DMS153 treated with DMSO at 0.1 percent for 48 hours (cell line): Measurements from ENCODE around the gene RELB.
"Not testable (repeated sequence)": the region's sequence is repeated elsewhere in the genome, so short reads cannot be mapped to it uniquely, and the experiment has no call there.

ENCODE experiments used
- DNase-seq: peaks from one replicate; lab custom pipeline; 2025; ENCODE audit not compliant: unreplicated experiment; lab: John Stamatoyannopoulos, UW

The RELB gene

GRCh38 chr19:45001087-45001739 is at the start of gene RELB:
Gene RELB (plus strand): TSS chr19:45001464. CDS start chr19:45001580, 116 bp downstream.
- DNase-seq = peak; percentile 43

- no peak for DNase-seq
These were observed 47.0 kb upstream of the RELB start for GRCh38 chr19:44954278-44954648.

DNA sequence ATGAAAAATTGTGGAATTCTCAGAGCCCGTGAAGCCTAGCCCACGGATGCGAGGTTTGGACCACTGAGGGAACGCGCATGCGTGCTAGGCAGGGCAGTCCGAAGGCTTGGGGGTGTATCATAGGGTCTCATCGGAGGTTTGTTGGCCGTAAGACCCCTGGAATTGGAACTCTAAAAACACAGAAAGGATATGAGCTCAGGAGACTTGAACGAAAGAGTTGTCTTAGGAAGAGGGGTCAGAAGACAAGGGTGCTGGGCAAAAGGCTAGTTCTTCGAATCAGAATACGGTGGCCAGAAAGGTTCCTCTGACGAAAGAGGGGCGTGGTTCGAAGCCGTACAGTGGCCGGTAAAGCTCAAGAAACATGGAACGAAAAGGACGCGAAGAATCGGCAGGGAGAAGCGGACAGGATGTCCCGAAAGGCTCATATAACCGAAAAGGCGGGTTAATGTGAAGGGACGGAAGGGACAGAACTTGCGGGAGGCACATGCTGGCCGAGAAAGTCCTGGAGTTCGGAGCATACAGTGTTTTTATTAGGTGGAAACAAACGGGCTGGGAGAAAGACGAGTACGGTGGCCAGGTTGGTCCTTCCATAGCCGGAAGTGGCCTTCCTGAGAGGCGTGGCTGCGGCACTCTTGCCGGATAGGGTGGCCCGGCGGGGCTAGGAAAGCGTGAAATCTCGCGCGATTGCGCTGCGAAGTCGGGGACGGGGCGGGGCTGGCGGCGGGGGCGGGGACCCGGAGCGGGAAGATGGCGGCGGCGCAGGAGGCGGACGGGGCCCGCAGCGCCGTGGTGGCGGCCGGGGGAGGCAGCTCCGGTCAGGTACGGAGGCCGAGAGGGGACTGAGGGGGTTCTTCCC is 46.4 kb upstream of the RELB start, which contains the start of gene CLPTM1:
TSS of gene CLPTM1 (plus strand) at position 732 of the 856 bp plus-strand sequence. CDS start at position 748, 16 bp downstream.
- DNase-seq = peak; percentile 96

DNA sequence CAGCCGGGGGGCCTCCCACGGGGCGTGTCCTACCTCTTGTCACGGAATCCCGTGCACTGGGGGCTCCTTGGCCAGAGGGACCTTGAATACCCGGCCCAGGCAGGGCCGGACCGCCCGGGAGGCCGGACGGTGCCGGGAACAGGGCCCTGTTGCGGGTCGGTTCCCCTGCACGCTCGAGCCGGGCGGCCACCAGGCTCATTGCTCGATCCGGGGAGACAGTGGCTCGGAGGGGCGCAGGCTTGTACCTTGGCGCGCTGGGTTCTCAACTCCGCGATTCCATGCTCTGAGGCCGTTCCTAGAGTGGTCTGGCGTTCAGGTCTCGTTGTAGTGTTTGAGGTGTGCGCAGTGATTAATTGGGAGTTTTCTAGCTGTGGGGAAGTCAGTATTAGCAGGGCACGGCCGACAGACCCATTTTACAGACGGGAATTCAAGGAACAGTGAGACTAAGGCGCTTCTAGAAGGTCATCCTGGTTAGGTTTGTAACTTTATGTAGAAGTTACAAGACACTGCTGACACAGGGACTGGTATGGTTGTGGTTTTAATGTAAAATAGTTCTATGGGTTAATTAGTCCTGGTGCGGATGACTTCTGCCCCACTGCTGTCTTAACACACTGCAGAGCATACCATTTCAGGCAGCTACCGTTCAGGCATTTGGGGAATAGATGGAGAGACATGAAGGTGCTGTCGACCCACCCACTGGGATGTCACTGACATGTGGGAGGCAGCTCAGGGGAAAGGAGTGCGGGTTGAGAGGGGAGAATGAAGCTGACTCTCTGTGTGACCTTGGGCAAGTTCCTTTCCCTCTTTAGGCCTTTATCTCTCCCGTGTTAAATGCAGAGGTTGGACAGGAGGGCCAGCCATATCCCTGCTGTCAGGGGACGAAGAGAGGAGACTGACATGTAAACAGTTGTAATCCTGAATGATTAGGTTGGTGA is 45.5 kb upstream of the RELB start:
- no peak for DNase-seq

DNA sequence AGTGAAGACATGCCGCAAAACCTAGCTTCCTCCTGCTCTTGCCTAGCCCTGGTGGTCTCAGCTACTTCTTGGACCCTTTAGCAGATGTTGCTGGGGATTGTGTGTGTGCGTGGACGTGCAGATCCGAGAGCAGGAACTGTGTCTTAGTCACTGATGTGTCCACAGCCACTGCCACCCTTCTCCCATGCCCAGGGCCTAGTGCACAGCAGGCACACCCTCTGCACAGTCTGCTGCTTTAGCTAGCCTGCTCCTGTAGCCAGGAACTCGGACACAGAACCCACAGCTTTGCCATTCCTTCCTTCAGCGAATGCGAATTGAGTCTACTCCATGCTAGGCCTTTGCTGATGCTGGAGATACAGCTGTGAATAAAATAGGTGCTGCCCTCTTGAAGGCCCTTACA is 43.7 kb upstream of the RELB start:
- no peak for DNase-seq

DNA sequence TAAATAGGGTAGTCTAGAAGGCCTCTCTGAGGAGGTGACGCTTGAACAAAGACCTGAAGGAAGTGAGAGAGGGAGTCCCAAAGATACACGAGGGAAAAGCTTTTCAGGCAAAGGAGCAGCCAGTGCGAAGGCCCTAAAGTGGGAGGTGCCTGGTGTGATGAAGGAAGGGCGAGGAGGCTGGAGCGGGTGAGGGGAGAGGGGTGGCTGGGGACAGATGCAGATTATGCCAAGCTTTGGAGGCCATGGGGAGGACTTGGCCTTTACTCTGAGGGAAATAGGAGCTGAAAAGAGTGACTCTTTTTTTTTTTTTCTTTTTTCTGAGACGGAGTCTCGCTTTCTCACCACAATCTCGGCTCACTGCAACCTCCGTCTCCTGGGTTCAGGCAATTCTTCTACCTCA is 43.2 kb upstream of the RELB start:
- DNase-seq = no peak

DNA sequence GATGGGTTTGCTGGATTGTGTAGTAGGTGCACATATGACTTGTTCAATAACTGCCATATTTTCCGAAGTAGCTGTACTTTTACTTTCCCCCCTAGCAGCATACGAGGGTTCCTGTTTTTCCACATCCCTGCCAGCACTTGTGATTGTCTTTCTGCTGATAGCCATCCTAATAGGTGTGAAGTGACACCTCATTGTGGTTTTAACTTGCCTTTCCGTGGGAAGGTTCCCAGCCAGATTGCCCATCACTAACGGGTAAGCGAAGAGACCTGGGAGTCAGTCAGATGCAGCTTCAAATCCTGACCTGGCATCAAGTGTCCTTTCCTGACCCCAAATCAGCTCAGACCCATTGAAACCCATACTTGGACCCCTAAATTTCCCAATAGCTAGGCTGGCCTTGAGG is 41.6 kb upstream of the RELB start:
- DNase-seq = no peak

GRCh38 chr19:44960906-44961728 is 40.1 kb upstream of the RELB start:
- no peak for DNase-seq

GRCh38 chr19:44961821-44962220 is 39.4 kb upstream of the RELB start:
- DNase-seq = no peak

DNA sequence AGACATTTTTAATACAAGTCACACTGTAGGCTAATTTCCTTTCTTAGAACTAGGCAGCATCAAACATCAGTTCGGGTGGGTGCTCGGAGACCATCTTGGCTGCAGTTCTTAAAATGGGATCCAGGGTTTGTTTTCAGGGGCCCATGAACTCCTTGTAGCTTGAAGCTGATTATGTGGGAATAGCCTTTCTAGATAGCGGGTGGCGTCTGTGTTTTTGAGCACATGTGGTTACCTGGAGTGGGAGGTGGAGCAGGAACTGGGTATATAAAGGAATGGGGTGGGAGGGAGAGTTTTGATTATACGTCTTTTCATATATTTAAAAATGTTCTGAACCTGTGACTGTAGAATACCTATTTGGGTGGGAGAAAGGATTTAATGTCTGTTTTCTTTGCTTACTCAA is 33.1 kb upstream of the RELB start:
- no peak for DNase-seq

GRCh38 chr19:44968670-44969069 is 32.6 kb upstream of the RELB start:
- no peak for DNase-seq

DNA sequence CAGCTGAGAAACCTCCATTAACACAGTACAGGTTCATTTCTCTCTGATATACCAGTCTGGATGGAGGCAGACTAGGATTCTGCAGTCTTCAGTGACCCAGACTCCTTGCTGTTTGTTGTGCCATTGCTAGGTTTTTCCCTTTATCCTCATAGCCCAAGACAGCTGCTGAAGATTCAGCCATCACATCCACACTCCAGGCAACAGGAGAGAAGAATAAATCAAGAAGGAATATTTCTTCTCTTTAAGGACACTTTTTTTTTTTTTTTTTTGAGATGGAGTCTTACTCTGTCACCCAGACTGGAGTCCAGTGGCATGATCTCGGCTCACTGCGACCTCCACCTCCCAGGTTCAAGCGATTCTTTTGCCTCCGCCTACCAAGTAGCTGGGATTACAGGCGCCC is 31.8 kb upstream of the RELB start:
- no peak for DNase-seq

- DNase-seq = not testable (repeated sequence)
These were observed 29.8 kb upstream of the RELB start for GRCh38 chr19:44971451-44971850.

DNA sequence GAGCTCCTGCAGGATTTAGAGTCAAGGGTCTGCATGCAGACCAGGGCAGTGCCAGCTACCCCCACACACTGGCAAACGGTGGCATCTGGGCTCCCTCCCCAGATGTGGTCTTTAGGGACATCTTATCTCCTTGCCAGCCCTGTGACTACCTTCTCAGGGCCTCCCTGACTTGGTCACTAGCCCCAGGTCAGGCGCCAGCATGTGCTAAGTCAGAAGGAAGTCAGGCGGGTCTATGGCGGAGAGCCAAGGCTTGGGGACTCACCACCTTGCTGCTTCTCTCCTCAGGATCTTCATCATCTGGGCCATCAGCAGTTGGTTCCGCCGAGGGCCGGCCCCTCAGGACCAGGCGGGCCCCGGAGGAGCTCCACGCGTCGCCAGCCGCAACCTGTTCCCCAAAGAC is 28.5 kb upstream of the RELB start:
- DNase-seq = no peak

DNA sequence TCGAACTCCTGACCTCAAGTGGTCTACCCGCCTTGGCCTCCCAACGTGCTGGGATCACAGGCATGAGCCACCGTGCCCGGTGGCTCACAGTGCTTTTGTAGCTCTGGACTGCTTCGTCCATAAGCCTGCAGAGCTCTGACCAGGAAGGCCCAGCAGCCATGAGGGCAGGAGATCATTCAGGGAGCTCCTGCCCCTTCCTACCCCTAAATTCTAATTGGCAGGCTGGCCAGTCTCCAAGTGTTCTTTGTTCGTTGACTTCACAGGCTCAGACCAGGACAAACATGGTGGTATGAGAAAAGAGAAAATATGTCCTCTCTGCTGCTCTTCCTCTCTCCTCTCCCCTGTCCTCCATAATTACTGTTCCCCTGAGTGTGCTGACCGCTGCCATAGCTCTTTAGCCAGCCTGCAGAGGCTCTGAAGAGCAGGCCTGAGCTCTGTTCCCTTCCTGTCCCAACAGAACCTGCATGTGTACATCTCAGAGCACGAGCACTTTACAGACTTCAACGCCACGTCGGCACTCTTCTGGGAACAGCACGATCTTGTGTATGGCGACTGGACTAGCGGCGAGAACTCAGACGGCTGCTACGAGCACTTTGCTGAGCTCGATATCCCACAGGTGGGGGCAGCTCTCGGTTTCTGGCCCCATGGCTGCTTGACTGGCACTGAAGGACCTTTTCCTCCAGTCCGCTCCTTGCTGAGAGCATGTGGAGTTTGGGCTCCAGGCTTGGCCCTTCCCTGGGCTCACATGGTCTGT is 27.1 kb upstream of the RELB start:
- DNase-seq = no peak

DNA sequence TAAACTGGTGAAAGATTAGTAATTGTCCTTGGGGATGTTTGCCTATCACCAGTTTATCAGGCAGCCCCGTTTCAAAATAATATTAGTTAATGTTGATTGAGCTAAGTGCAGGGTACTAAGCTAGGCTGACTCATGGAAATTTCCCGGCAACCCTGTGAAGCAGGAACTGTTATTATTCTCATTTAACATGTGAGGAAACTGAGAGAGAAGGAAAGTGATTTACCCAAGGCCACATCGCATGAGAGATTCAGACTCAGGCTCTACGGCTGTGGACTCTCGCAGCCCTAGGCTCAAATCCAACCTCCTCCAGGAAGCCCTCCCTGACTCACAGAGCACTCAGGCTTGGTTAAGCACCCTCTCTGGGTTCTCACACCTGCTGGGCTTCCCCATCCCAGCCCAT is 26.4 kb upstream of the RELB start:
- DNase-seq = no peak

DNA sequence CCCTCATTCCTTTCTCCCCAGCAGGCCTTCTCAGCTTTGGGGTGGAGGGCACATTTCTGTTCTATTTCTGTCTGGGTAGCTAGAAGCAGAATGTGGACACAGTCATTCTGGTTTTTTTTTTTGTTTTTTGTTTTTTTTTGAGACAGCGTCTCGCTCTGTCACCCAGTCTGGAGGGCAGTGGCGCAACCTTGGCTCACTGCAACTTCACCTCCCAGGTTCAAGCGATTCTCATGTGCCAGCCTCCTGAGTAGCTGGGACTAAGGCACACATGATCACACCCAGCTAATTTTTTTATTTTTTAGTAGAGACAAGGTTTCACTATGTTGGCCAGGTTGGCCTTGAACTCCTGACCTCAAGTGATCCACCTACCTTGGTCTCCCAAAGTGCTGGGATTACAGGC is 25.8 kb upstream of the RELB start:
- DNase-seq = no peak

GRCh38 chr19:44984005-44984404 is 17.3 kb upstream of the RELB start:
- DNase-seq = no peak

DNA sequence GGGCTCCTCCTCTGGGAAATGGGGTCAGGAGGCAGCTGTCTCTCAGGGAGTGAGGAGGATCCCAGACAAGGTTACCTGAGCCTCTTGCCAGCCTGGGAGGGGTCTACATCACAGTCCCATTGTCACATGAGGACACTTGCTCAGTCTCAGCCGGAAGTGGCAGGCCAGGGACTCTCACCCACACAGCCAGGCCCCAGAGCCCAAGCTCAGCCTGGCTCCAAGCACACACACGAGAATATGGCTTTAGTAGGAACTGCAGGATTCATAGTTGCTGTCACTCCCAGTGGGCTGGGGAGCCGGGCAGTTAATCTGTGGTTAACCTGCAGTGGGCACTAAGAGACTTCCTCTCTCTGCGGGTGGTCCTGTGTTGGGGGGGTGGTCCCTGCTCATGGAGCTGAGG is 15.8 kb upstream of the RELB start:
- no peak for DNase-seq

DNA sequence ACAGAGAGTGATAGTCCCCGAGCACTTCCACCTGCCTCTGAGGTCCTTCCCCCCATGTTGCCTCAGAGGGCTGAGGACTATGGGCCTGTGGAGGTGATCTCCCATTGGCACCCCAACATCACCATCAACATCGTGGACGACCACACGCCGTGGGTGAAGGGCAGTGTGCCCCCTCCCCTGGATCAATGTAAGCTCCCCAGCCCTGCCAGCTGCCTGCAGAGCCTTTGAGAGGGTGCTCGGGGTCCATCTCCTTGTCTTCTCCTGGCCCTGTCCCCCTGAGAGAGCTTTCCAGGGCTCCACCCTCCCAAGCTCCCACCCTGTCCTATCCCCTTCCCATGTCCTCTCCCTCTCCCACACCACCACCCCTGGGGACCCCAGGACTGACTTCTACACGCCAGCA is 14.9 kb upstream of the RELB start:
- DNase-seq = no peak
